Endothelial cell of umbilical vein (primary cell): ENCODE measurements around the gene FOXP1. TPM values are rescaled to one million over a fixed set of nuclear protein-coding genes. Genes with fewer than 3 reads are reported as not detected.

Experiments used
- BruUV-seq: library from RNA; stranded (reverse); fragments of 400-500 nt; replicated peaks from 2 replicates; lab custom pipeline; 2021; lab: Mats Ljungman, UMichigan
- CTCF ChIA-PET: fragments of 300-600, 350-600 bp; sonication (Branson Sonifier 250); formaldehyde crosslinking; loops from one replicate; lab custom pipeline; 2021; ENCODE audit warnings: antibody characterized with exemption, inconsistent platforms; lab: Charles Lee
- POLR2A ChIA-PET: fragments of 300-600, 350-600 bp; sonication (Branson Sonifier 250); formaldehyde crosslinking; loops from one replicate; lab custom pipeline; 2021; ENCODE audit warnings: antibody characterized with exemption, inconsistent platforms; lab: Charles Lee
- DNase-seq: peaks from one replicate; pipeline ENCODE4 v3.0.0-alpha.2; 2011; ENCODE audit warnings: low read depth, low spot score
- FAIRE-seq: peaks from 2 replicates; lab custom pipeline; 2011; peaks lifted over from hg19 to GRCh38; lab: Jason Lieb, UNC
- H2AFZ ChIP-seq: 2 replicates; pipeline ENCODE4 v1.6.0; 2012; ENCODE audit warnings: low read depth, low read length, control low read depth, inconsistent platforms
- H3K27ac ChIP-seq: 2 replicates; pipeline ENCODE4 v1.5.1; 2011; ENCODE audit warnings: low read depth, mild to moderate bottlenecking, control low read depth, low read length, moderate library complexity; ENCODE audit not compliant: insufficient read depth
- H3K27me3 ChIP-seq, 2 experiments: 2 replicates each; pipeline versions ENCODE4 v1.6.0 to v1.6.1; 2011; ENCODE audit warnings: low read length in 2 of 2, mixed read lengths in 1 of 2; ENCODE audit not compliant: control insufficient read depth in 2 of 2, insufficient read depth in 2 of 2
- H3K36me3 ChIP-seq, 2 experiments: 2 replicates in 1 of 2; 3 replicates in 1 of 2; pipeline ENCODE4 v1.5.1; 2011; ENCODE audit warnings: low read length in 2 of 2, mild to moderate bottlenecking in 1 of 2, moderate library complexity in 1 of 2; ENCODE audit not compliant: control insufficient read depth in 2 of 2, insufficient read depth in 2 of 2; ENCODE audit errors: extremely low read depth in 1 of 2
- H3K4me1 ChIP-seq: 3 replicates; pipeline ENCODE4 v1.5.1; 2011; ENCODE audit warnings: mild to moderate bottlenecking, low read length; ENCODE audit not compliant: control insufficient read depth, insufficient read depth; ENCODE audit errors: extremely low read depth
- H3K4me2 ChIP-seq: 2 replicates; pipeline ENCODE4 v1.6.1; 2011; ENCODE audit warnings: low read length, control low read depth, mixed read lengths; ENCODE audit not compliant: insufficient read depth
- H3K4me3 ChIP-seq, 3 experiments: fragments of 200-600 bp in 1 of 3; sonication (generic), shearing (Covaris generic) in 1 of 3; replicated peaks in 1 of 3; 2 replicates each; pipeline ENCODE4 v1.5.1; 2011 to 2016; ENCODE audit warnings: control low read depth in 3 of 3, low read length in 3 of 3, mild to moderate bottlenecking in 2 of 3, inconsistent platforms in 1 of 3, low read depth in 1 of 3, moderate library complexity in 1 of 3; ENCODE audit not compliant: insufficient read depth in 1 of 3
- H3K79me2 ChIP-seq: 2 replicates; pipeline ENCODE4 v1.6.0; 2012; ENCODE audit warnings: low read length, inconsistent platforms; ENCODE audit not compliant: control insufficient read depth, insufficient read depth
- H3K9ac ChIP-seq: replicated peaks from 2 replicates; pipeline ENCODE3; 2011; ENCODE audit warnings: low read length, control low read depth; ENCODE audit not compliant: insufficient read depth; ENCODE audit errors: extremely low read depth
- H3K9me1 ChIP-seq: replicated peaks from 3 replicates; pipeline ENCODE4 v1.6.0; 2011; ENCODE audit warnings: mild to moderate bottlenecking, low read length; ENCODE audit not compliant: control insufficient read depth, insufficient read depth; ENCODE audit errors: extremely low read depth
- H3K9me3 ChIP-seq: replicated peaks from 2 replicates; pipeline ENCODE4 v1.5.1; 2012; ENCODE audit warnings: low read length, inconsistent platforms; ENCODE audit not compliant: control insufficient read depth, insufficient read depth
- H4K20me1 ChIP-seq: replicated peaks from 2 replicates; pipeline ENCODE3; 2011; ENCODE audit warnings: mild to moderate bottlenecking, low read length; ENCODE audit not compliant: control insufficient read depth, insufficient read depth; ENCODE audit errors: extremely low read depth
- EZH2 ChIP-seq: IDR thresholded peaks from 2 replicates; pipeline ENCODE4 v1.6.1; 2012; ENCODE audit warnings: borderline replicate concordance, low read depth, mild to moderate bottlenecking, moderate library complexity, low read length, inconsistent platforms; ENCODE audit not compliant: severe bottlenecking
- FOS ChIP-seq: IDR thresholded peaks from 2 replicates; pipeline ENCODE4 v1.6.1; 2011; ENCODE audit warnings: mild to moderate bottlenecking, low read length, moderate library complexity, borderline replicate concordance; ENCODE audit not compliant: insufficient read depth
- GATA2 ChIP-seq: IDR thresholded peaks from 2 replicates; pipeline ENCODE4 v1.7.0; 2011; ENCODE audit warnings: low read depth, mild to moderate bottlenecking, moderate library complexity, mixed read lengths, low read length; ENCODE audit not compliant: insufficient read length, insufficient read depth
- JUN ChIP-seq: IDR thresholded peaks from 2 replicates; pipeline ENCODE4 v1.6.1; 2011; ENCODE audit warnings: borderline replicate concordance, low read depth; ENCODE audit not compliant: insufficient read length, insufficient read depth
- MYC ChIP-seq: IDR thresholded peaks from one replicate; pipeline ENCODE4 v1.6.1; 2011; ENCODE audit warnings: mild to moderate bottlenecking, low read depth, low read length
- POLR2A ChIP-seq: IDR thresholded peaks from 2 replicates; pipeline ENCODE4 v1.6.1; 2012; ENCODE audit warnings: low read depth, mild to moderate bottlenecking, control low read depth, low read length
- POLR2AphosphoS5 ChIP-seq: IDR thresholded peaks from 2 replicates; pipeline ENCODE4 v1.6.1; 2012; ENCODE audit warnings: low read depth, mild to moderate bottlenecking, control low read depth, low read length, moderate library complexity; ENCODE audit not compliant: insufficient read depth
- dilution Hi-C: fragments of 300-500 bp; cut with MboI; formaldehyde crosslinking; loops from one replicate; pipeline ENCODE4 v1.15.0; 2019; ENCODE audit warnings: low sequenced_read_pairs; ENCODE audit not compliant: extremely low pct_ligation_motif_present
- intact Hi-C: fragments of 100-400 bp; cut with micrococcal nuclease; formaldehyde crosslinking; loops from one replicate; pipeline ENCODE4 v1.10.0; 2022
- polyA plus RNA-seq, 4 experiments: library from polyadenylated mRNA; depleted of rRNA in 3 of 4; stranded (reverse) in 3 of 4; unstranded in 1 of 4; fragments of >200 nt; gene quantifications; 2 replicates each; pipeline versions ENCODE4 v1.2.1 to v1.2.3, GENCODE V29; 2011 to 2012; ENCODE audit warnings: missing spikeins in 1 of 4
- total RNA-seq: library from RNA; stranded (reverse); gene quantifications from 2 replicates; pipeline ENCODE4 v1.2.3, GENCODE V29; 2021
- TF ChIP-seq, protein P1 (sequence below), 2 donors: IDR thresholded peaks; 1 replicate in 1 of 2; 2 replicates in 1 of 2; pipeline ENCODE4 v1.5.1; 2011; ENCODE audit warnings: low read length in 2 of 2, mild to moderate bottlenecking in 2 of 2, moderate library complexity in 2 of 2, control low read depth in 1 of 2, inconsistent platforms in 1 of 2, low read depth in 1 of 2; ENCODE audit not compliant: insufficient read depth in 1 of 2; ENCODE audit errors: extremely low read depth in 1 of 2
- TF ChIP-seq, protein P2 (sequence below): IDR thresholded peaks from 2 replicates; pipeline ENCODE4 v1.6.1; 2011; ENCODE audit not compliant: insufficient read depth, insufficient read length

The FOXP1 gene
- total and polyA plus RNA-seq, 2 donors (not counting 3 experiments of a cell fraction or from before 2014, with no cell fraction given): 41.0 to 107 TPM

GRCh38 chr3:71376503-71376902 is 207.0 kb downstream of the FOXP1 start:
- no peak overlapping the region for H3K4me3 ChIP-seq
- H4K20me1 ChIP-seq: no peaks in the 10 kb centered on the region
- no TSS peak for BruUV-seq
- ChIA-PET POLR2A (no interaction called here), CTCF (no interaction called here)
- FAIRE-seq (no peak), DNase-seq (no peak)
- H3K9me1 ChIP-seq: no peaks in the 10 kb centered on the region
- no peak overlapping the region for H2AFZ ChIP-seq
- no peaks in the 10 kb centered on the region for H3K4me1 ChIP-seq
- H3K79me2 ChIP-seq: no peaks in the 10 kb centered on the region
- no peak overlapping the region for H3K27ac ChIP-seq
- no peaks in the 10 kb centered on the region for H3K36me3 ChIP-seq
- no peaks in the 10 kb centered on the region for H3K9me3 ChIP-seq
- dilution Hi-C loops (no loop called here), intact Hi-C loops (no loop called here)
- H3K4me2 ChIP-seq: no peak overlapping the region
- H3K27me3 ChIP-seq: no peaks in the 10 kb centered on the region
- TF ChIP-seq EZH2 (no peak), POLR2A (no peak), MYC (no peak)
- TF ChIP-seq, protein P1, sequence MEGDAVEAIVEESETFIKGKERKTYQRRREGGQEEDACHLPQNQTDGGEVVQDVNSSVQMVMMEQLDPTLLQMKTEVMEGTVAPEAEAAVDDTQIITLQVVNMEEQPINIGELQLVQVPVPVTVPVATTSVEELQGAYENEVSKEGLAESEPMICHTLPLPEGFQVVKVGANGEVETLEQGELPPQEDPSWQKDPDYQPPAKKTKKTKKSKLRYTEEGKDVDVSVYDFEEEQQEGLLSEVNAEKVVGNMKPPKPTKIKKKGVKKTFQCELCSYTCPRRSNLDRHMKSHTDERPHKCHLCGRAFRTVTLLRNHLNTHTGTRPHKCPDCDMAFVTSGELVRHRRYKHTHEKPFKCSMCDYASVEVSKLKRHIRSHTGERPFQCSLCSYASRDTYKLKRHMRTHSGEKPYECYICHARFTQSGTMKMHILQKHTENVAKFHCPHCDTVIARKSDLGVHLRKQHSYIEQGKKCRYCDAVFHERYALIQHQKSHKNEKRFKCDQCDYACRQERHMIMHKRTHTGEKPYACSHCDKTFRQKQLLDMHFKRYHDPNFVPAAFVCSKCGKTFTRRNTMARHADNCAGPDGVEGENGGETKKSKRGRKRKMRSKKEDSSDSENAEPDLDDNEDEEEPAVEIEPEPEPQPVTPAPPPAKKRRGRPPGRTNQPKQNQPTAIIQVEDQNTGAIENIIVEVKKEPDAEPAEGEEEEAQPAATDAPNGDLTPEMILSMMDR (IDR thresholded peaks at IDR 0.05; ENCODE audit: extremely low read depth in 1 of 2, insufficient read depth in 1 of 2, low read depth in 1 of 2, low read length in 2 of 2): no peak
- no peak overlapping the region for H3K9ac ChIP-seq

DNA sequence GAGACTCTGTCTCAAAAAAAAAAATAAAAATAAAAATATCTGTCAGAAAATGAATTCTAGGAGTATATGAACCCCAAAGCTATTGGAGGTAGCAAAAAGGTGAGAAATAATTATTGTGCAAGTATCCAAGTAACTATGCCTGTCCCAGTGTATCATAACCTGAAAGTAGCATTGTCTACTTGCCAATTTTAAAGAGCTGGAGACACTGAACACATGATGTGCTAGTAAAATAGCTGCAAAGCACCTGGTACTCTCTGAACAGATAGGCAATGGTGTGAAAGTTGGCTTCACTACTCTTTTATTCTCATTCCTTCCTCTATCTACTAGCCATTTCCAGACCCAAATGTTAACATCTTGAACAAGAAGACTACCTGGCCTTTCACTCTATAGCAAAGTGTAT is 208.9 kb downstream of the FOXP1 start:
- H3K4me2 ChIP-seq: no peak overlapping the region
- no peaks in the 10 kb centered on the region for H3K36me3 ChIP-seq
- dilution Hi-C loops: no loop called here
- POLR2A ChIA-PET: no interaction called here
- no peak overlapping the region for H3K27ac ChIP-seq
- no peak for FAIRE-seq
- no peaks in the 10 kb centered on the region for H3K9me3 ChIP-seq
- no peaks in the 10 kb centered on the region for H3K4me1 ChIP-seq
- no peak for DNase-seq
- no peaks in the 10 kb centered on the region for H3K9me1 ChIP-seq
- TF ChIP-seq MYC (no peak), GATA2 (no peak), EZH2 (no peak), POLR2A (no peak), FOS (no peak), JUN (no peak), POLR2AphosphoS5 (no peak)
- TF ChIP-seq, protein P1 (IDR thresholded peaks at IDR 0.05; ENCODE audit: extremely low read depth in 1 of 2, insufficient read depth in 1 of 2, low read depth in 1 of 2, low read length in 2 of 2): no peak
- TF ChIP-seq, protein P2, sequence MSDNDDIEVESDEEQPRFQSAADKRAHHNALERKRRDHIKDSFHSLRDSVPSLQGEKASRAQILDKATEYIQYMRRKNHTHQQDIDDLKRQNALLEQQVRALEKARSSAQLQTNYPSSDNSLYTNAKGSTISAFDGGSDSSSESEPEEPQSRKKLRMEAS: no peak
- CTCF ChIA-PET: interaction anchor here (1.0 to 2.8 kb wide), 4 partner anchors 9 to 29 kb away, joined by 3 to 18 read pairs (median 3); no protein-coding TSS in a partner anchor
- no peak overlapping the region for H3K4me3 ChIP-seq
- no peak overlapping the region for H2AFZ ChIP-seq
- no peaks in the 10 kb centered on the region for H3K79me2 ChIP-seq
- H3K27me3 ChIP-seq: no peaks in the 10 kb centered on the region
- no peak overlapping the region for H3K9ac ChIP-seq
- BruUV-seq: no TSS peak
- no peaks in the 10 kb centered on the region for H4K20me1 ChIP-seq
- intact Hi-C loops: no loop called here
